Fibroblast of mammary gland (primary cell): Measurements from ENCODE around the gene IL18R1.

Experiments used
- DNase-seq: peaks from one replicate; pipeline ENCODE4 v3.0.0-alpha.2; 2010; ENCODE audit warnings: low read depth
- H3K4me3 ChIP-seq: 2 replicates; pipeline ENCODE4 v1.5.1; 2011; ENCODE audit warnings: low read depth, mild to moderate bottlenecking, low read length, moderate library complexity; ENCODE audit not compliant: control insufficient read depth
- TF ChIP-seq, protein P1 (sequence below): conservative IDR thresholded peaks from 2 replicates; pipeline ENCODE4 v1.5.1; 2011; ENCODE audit warnings: low read depth, low read length, inconsistent platforms; ENCODE audit not compliant: control insufficient read depth, insufficient read depth

The IL18R1 gene

GRCh38 chr2:102442967-102443828 is 87.6 kb downstream of the IL18R1 start:
- TF ChIP-seq, protein P1, sequence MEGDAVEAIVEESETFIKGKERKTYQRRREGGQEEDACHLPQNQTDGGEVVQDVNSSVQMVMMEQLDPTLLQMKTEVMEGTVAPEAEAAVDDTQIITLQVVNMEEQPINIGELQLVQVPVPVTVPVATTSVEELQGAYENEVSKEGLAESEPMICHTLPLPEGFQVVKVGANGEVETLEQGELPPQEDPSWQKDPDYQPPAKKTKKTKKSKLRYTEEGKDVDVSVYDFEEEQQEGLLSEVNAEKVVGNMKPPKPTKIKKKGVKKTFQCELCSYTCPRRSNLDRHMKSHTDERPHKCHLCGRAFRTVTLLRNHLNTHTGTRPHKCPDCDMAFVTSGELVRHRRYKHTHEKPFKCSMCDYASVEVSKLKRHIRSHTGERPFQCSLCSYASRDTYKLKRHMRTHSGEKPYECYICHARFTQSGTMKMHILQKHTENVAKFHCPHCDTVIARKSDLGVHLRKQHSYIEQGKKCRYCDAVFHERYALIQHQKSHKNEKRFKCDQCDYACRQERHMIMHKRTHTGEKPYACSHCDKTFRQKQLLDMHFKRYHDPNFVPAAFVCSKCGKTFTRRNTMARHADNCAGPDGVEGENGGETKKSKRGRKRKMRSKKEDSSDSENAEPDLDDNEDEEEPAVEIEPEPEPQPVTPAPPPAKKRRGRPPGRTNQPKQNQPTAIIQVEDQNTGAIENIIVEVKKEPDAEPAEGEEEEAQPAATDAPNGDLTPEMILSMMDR, result peak; percentile 87
- peak; percentile 52 for DNase-seq
- H3K4me3 ChIP-seq, result no peak overlapping the region

DNA sequence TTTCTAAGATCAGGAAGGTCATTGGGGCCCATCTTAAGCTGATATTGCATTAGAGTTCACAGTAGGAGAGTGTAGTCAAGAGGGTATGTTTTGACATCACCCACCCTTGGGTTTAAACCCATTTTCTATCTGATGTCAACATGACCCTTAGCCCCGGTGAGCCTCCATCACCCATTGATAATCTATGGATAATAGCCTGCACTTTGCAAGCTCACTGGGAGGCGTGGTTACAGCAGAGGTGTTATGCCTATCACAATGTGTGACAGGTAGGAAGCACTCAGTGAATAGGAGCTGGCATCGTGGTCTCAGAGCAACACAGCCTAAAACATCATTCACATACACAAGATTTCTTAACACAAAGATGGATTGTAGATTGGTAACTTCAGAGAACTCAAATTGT is 88.6 kb downstream of the IL18R1 start:
- no peak for DNase-seq
- no peak overlapping the region for H3K4me3 ChIP-seq
- TF ChIP-seq, protein P1, result no peak

DNA sequence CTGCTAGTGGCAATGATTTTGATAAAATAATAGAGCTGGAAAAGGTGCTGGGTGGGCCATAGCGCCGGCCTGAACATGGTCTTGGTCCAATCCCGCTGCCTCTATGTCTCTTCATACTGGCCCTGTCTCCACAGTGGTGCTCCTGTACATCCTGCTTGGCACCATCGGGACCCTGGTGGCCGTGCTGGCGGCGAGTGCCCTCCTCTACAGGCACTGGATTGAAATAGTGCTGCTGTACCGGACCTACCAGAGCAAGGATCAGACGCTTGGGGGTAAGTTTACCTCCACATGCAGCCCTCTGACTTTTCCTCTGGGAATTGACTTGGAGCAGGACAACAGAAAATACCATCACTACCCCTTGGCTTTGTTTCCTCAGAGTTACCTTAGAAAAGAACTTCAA is 91.3 kb downstream of the IL18R1 start:
- TF ChIP-seq, protein P1, result no peak
- DNase-seq, result no peak
- H3K4me3 ChIP-seq, result no peak overlapping the region
